Parathyroid adenoma (tissue), 2 donors: ENCODE results near the gene GHR.
"Not testable (repeated sequence)": the region's sequence is repeated elsewhere in the genome, so short reads cannot be mapped to it uniquely, and the experiment has no call there.

ENCODE experiments used
- H2AFZ ChIP-seq: fragments of 300-600 bp; sonication (generic); one replicate; pipeline ENCODE4 v1.7.0; 2017; ENCODE audit warnings: antibody characterized with exemption, mild to moderate bottlenecking
- H3K27ac ChIP-seq: fragments of 300-600 bp; sonication (generic); one replicate; pipeline ENCODE4 v1.7.0; 2017
- H3K27me3 ChIP-seq: fragments of 300-600 bp; sonication (generic); one replicate; pipeline ENCODE4 v1.7.0; 2017; ENCODE audit warnings: low read length; ENCODE audit not compliant: control insufficient read depth, insufficient read depth
- H3K36me3 ChIP-seq: fragments of 300-600 bp; sonication (generic); one replicate; pipeline ENCODE4 v1.7.0; 2017; ENCODE audit warnings: low read length; ENCODE audit not compliant: control insufficient read depth, insufficient read depth
- H3K4me1 ChIP-seq: fragments of 300-600 bp; sonication (generic); one replicate; pipeline ENCODE4 v1.7.0; 2017; ENCODE audit warnings: control low read depth
- H3K4me2 ChIP-seq: fragments of 300-600 bp; sonication (generic); one replicate; pipeline ENCODE4 v1.7.0; 2017; ENCODE audit warnings: low read length
- H3K4me3 ChIP-seq: fragments of 300-600 bp; sonication (generic); one replicate; pipeline ENCODE4 v1.7.0; 2017; ENCODE audit warnings: low read depth, low read length
- H3K79me2 ChIP-seq: fragments of 300-600 bp; sonication (generic); one replicate; pipeline ENCODE4 v1.7.0; 2017; ENCODE audit warnings: control low read depth
- H3K9ac ChIP-seq: fragments of 300-600 bp; sonication (generic); one replicate; pipeline ENCODE4 v1.7.0; 2017; ENCODE audit warnings: mild to moderate bottlenecking
- H3K9me3 ChIP-seq: fragments of 300-600 bp; sonication (generic); one replicate; pipeline ENCODE4 v1.7.0; 2017; ENCODE audit warnings: low read length; ENCODE audit not compliant: control insufficient read depth
- CTCF ChIP-seq: fragments of 300-600 bp; sonication (generic); IDR thresholded peaks from one replicate; pipeline ENCODE4 v1.7.0; 2017; ENCODE audit warnings: antibody characterized with exemption, mild to moderate bottlenecking
- donor health status: primary hyperparathyroidism.

The GHR gene

GRCh38 chr5:42572313-42572712, 149.1 kb downstream of the GHR start:
- no peaks in the 10 kb centered on the region for H3K36me3 ChIP-seq
- H3K4me2 ChIP-seq: no peak overlapping the region
- no peaks in the 10 kb centered on the region for H3K79me2 ChIP-seq
- H3K9me3 ChIP-seq: no peaks in the 10 kb centered on the region
- H3K4me1 ChIP-seq: peaks cover 9% of the 10 kb centered on the region
- H3K27ac ChIP-seq: no peak overlapping the region
- no peak overlapping the region for H3K4me3 ChIP-seq
- TF ChIP-seq CTCF: no peak
- H3K27me3 ChIP-seq: no peaks in the 10 kb centered on the region
- H3K9ac ChIP-seq: no peak overlapping the region
- no peak overlapping the region for H2AFZ ChIP-seq

GRCh38 chr5:42573386-42573785, 150.1 kb downstream of the GHR start:
- no peak overlapping the region for H3K4me2 ChIP-seq
- peaks cover 3% of the 10 kb centered on the region for H3K4me1 ChIP-seq
- no peaks in the 10 kb centered on the region for H3K27me3 ChIP-seq
- no peaks in the 10 kb centered on the region for H3K36me3 ChIP-seq
- H3K79me2 ChIP-seq: no peaks in the 10 kb centered on the region
- no peaks in the 10 kb centered on the region for H3K9me3 ChIP-seq
- H2AFZ ChIP-seq: no peak overlapping the region
- H3K9ac ChIP-seq: no peak overlapping the region
- H3K27ac ChIP-seq: no peak overlapping the region
- no peak for TF ChIP-seq CTCF
- H3K4me3 ChIP-seq: no peak overlapping the region

GRCh38 chr5:42575914-42576313, 152.7 kb downstream of the GHR start:
- not testable (repeated sequence) for H3K79me2 ChIP-seq, H3K4me2 ChIP-seq, H3K27ac ChIP-seq, H3K36me3 ChIP-seq, H2AFZ ChIP-seq, H3K9me3 ChIP-seq, H3K4me3 ChIP-seq, H3K4me1 ChIP-seq, H3K9ac ChIP-seq, H3K27me3 ChIP-seq

GRCh38 chr5:42578901-42579300, 155.7 kb downstream of the GHR start:
- H3K36me3 ChIP-seq, H3K4me3 ChIP-seq, H3K9ac ChIP-seq, H3K4me1 ChIP-seq, H3K79me2 ChIP-seq, H2AFZ ChIP-seq, H3K9me3 ChIP-seq, H3K4me2 ChIP-seq, H3K27me3 ChIP-seq, H3K27ac ChIP-seq: not testable (repeated sequence)

- Histone ChIP-seq H3K9ac (no peak overlapping the region), H3K9me3 (no peaks in the 10 kb centered on the region), H3K4me2 (no peak overlapping the region), H3K4me3 (no peak overlapping the region), H3K27me3 (no peaks in the 10 kb centered on the region), H3K27ac (no peak overlapping the region), H2AFZ (no peak overlapping the region), H3K79me2 (no peaks in the 10 kb centered on the region), H3K36me3 (no peaks in the 10 kb centered on the region), H3K4me1 (no peaks in the 10 kb centered on the region)
- TF ChIP-seq CTCF: no peak
Observed at GRCh38 chr5:42579320-42579719, 156.1 kb downstream of the GHR start.

GRCh38 chr5:42581845-42582244, 158.6 kb downstream of the GHR start:
- H3K36me3 ChIP-seq: no peaks in the 10 kb centered on the region
- no peak overlapping the region for H3K9ac ChIP-seq
- no peak overlapping the region for H3K4me3 ChIP-seq
- H3K4me2 ChIP-seq: no peak overlapping the region
- H2AFZ ChIP-seq: no peak overlapping the region
- H3K4me1 ChIP-seq: peaks cover 7% of the 10 kb centered on the region
- no peak overlapping the region for H3K27ac ChIP-seq
- TF ChIP-seq CTCF: no peak
- H3K79me2 ChIP-seq: no peaks in the 10 kb centered on the region
- no peaks in the 10 kb centered on the region for H3K27me3 ChIP-seq
- no peaks in the 10 kb centered on the region for H3K9me3 ChIP-seq
